ENCODE data around the gene SLC6A8.
"Not testable (repeated sequence)": the region's sequence is repeated elsewhere in the genome, so short reads cannot be mapped to it uniquely, and the experiment has no call there.

SLC6A8 gene

DNA sequence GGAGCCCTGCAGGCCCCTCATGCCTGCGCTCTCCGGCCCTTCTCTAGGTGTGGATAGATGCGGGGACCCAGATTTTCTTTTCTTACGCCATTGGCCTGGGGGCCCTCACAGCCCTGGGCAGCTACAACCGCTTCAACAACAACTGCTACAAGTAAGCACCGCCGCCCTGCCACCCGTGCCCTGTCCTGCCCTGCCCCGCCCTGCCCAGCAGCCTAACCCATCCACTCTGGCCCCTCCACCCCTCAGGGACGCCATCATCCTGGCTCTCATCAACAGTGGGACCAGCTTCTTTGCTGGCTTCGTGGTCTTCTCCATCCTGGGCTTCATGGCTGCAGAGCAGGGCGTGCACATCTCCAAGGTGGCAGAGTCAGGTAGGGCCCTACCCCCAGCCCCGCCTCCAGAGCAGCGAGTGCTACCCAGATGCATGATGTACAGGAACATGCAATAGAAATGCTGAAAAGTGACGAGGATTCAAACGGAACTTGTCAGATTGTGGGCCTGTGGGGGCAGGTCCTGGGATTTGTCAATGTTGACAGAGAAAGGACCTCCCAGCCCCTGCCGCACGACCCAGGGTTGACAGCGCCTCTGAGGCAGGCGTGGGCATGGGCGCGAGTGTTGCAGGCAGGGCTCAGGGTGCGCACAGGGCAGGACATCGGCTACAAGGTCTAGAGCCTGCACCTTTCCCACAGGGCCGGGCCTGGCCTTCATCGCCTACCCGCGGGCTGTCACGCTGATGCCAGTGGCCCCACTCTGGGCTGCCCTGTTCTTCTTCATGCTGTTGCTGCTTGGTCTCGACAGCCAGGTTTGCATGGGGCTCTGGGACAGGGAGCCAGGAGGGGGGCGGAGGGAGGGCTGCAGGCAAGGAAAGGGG, 5.7 kb downstream of the SLC6A8 start:
- no peak for DNase-seq (ENCODE audit: low spot score)

DNA sequence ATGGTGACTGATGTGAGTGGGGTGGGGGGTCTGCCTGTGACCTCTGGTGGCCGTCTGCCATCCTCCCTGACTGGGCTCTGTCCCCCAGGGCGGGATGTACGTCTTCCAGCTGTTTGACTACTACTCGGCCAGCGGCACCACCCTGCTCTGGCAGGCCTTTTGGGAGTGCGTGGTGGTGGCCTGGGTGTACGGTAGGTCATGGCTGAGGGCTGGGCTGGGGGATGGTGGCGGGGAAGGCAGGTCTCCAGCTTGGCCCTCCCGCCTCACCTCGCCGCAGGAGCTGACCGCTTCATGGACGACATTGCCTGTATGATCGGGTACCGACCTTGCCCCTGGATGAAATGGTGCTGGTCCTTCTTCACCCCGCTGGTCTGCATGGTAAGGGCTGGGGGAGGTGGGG, 6.5 kb downstream of the SLC6A8 start:
- DNase-seq (ENCODE audit: low spot score) = not testable (repeated sequence)

DNA sequence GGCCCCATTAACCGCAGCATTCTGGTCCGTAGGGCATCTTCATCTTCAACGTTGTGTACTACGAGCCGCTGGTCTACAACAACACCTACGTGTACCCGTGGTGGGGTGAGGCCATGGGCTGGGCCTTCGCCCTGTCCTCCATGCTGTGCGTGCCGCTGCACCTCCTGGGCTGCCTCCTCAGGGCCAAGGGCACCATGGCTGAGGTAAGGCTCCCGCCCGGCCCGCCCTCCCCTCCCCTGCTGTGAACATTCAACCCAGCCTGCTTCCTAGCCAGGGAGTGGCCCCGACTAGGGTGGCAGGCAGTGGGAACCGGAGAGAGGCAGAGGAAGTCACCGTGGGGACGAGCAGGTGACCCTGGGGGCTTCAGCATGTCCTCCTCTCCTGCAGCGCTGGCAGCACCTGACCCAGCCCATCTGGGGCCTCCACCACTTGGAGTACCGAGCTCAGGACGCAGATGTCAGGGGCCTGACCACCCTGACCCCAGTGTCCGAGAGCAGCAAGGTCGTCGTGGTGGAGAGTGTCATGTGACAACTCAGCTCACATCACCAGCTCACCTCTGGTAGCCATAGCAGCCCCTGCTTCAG, 7.1 kb downstream of the SLC6A8 start:
- no peak for DNase-seq (ENCODE audit: low spot score)

DNA sequence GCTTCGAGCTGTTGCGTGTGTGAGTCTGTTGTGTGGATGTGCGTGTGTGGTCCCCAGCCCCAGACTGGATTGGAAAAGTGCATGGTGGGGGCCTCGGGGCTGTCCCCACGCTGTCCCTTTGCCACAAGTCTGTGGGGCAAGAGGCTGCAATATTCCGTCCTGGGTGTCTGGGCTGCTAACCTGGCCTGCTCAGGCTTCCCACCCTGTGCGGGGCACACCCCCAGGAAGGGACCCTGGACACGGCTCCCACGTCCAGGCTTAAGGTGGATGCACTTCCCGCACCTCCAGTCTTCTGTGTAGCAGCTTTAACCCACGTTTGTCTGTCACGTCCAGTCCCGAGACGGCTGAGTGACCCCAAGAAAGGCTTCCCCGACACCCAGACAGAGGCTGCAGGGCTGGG, 8.4 kb downstream of the SLC6A8 start:
- no peak for DNase-seq (ENCODE audit: low spot score)

DNA sequence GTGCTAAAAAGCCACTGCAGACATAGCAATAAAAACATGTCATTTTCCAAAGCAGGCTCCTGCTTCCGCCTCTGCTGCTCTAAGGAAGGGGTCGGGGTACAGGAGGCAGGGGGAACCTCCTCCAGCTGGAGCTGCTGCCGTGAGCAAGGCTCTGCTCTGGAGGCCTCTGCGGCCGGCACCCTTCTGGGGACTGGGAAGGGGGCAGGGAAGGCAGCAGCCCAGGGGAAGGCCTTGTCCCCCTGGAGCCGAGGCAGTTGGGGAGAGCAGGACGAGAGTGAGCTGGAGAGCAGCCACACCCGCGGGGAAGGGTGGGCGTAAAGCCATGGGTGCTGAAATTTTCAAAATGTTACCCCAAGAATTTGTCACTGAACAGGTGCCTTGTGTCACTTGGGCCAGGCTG, 8.8 kb downstream of the SLC6A8 start:
- DNase-seq (ENCODE audit: low spot score) = not testable (repeated sequence)

DNA sequence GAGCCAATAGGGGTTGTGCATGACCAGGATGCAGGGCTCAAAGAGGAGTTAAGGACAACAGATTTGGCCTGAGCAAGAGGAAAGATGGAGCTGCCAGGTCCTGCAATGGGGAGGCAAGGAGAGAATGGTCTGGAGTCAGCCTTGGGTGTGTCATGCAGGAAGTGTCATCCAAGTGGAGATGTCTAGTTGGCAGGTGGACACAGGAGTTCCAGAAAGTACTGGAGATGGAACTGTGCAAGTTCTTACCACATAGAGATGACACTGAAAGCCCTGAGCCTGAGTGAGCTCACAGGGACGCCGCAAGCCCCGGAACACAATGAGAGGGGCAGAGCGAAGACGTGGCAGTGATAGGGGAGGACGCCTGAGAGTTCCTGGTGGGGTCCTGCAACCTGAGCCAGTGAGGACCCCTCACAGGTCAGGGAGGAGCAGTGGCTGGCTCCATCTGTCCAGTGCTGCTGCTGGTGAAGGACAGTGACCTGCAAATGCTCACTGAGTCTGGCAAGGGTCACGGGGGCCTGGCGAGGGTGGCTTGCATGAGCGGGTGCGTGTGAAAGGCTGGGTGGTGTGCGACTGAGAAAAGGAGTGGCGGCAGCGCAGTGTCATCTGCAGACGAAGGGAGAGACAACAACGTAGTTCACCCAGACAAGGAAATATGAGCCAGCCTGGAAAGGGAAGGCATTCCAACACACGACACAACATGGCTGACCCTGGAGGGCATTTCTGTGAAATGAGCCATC, 9.4 kb downstream of the SLC6A8 start:
- not testable (repeated sequence) for DNase-seq (ENCODE audit: low spot score)

DNA sequence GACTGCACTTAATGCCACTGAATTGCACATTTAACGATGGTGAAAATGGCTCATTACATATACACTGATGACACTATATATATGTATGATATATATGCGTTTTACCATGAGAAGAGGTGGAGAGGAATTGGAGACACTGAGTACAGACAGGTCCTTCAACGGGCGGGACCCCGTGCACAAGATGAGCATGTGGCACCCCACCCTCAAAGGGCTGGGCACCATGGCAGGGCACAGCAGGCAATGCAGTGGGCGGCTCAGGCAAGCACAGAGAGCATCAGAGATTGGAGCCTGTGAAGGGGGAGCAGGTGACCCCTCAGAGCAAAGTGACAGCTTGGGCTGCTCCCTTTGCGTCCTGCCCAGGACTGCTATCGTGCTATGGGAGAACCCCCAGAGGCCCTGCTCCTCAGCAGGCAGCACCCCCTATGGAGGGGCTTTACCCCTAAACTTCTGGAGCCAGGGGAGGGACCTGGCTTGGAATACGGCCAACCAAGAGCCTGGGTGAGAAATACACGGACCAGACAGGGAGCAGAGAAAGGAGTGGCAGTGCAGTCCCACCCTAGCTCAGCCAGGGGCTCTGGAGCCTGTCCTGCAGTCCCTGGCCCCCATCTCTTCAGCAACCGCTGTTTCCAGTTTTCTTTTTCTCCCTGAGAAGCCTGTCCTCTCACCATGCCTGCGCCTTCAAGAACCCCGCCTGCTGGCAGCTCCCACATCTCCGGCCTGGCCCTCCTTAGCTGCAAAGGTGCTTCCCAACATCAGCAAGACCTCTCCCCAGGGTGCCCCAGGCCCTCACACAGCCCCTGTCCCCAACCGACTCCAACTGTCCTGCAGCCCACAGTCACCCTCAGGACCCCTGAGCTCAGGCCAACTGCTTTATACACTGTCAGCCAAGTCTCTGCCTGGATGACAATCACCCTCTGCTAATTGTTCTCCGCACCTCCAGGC, 10.5 kb downstream of the SLC6A8 start:
- no peak for DNase-seq (ENCODE audit: low spot score)

DNA sequence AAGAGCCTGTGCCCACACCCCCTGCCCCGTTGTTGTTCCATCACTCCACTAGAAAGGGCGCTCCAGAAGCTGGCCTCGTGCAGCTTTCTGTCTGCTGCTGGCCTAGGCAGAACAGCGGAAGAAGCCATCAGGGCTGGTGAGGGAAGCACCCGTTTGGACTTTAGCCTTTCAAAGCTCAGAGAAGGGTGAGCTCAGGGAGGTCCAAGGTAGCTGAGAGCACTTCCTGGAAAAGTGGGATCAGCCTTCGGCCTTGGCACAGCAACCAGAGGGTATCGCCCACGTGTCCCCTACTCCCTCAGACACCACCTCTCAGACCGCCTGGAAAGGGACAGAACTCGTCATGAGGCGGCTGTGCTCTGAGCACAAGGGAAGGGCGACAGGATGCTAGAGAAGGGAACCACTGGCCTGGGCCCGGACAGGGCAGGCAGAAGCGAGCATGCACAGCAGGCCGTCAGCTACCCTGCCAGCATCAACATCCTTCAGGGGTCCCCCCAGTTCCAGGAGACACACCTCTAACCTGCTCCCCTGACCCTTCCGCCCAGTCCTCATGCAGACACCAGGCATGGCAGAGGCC, 11.6 kb downstream of the SLC6A8 start:
- DNase-seq (ENCODE audit: low spot score) = not testable (repeated sequence)

DNA sequence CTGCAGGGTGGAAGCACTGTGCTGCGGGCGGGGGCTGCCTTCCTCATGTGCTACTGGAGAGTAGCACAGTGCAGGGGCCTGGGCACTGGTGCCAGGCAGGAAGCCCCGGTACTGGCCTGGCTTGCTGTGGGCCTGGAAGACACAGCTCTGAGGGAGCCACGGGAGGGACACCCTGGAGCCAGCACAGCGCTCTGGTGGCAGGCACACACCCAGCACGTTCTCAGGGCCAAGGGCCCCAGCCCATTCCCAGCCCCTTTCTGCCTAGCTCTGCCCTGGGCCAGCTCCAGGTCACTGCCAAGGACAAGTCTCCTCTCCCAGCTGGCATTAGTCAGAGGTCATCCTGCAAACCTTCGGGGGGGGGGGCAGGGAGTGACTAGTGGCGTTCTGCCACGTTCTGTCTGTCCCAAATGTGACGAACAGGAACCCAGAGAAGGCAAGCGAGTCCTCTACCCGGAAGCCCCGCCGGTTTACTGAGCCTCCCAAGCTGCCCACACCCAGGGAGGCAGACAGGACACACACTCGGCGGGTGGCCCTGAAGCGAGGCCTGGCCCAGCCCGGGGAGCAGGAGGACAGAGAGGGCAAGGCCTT, 12.2 kb downstream of the SLC6A8 start:
- not testable (repeated sequence) for DNase-seq (ENCODE audit: low spot score)

DNA sequence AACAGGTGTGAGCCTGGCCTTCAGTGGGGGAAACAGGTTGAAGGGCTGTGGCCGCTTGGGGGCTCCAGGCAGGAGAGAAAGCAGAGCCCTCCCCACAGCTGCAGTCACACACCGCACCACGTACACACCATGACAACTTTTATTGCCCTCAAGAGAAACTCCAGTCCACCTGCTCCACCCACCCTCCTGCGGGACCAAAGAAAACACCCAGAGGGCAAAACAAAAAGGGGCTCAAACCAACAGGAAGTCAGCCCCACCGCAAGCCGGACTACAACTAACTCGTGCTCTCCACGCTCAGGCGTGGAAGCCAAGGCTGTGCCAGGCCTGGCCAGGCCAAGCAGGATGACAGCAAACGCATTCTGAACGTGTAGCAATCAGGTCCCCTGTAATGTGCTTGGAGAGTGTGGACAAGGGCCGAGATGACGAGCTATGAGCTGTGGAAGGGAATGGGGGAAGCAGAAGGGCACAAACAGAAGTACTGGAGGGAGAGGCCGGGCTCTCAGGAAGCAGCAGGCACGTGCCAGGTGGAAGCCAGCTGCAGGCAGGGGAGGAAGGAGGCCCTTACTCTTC, 12.7 kb downstream of the SLC6A8 start:
- no peak for DNase-seq (ENCODE audit: low spot score)

DNA sequence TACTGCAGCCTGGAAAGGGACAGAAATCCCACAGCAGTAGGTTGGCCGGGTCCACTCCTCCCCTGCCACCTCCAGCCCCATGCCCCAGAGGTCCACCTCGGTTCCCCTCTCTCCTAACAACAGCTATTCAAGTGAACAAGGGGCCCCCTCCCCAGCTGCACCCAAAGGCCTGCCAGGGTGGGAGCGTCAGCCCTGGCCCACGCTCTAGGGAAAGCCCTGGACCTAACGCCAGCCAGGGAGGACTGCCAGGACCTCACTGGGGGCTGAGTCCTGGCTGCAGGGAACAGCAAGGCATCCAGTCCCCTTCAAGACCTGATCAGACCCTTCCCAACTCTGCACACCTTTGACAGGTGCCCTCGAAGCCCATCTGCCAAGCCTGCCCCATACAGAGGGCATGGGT, 13.2 kb downstream of the SLC6A8 start:
- no peak for DNase-seq (ENCODE audit: low spot score)

DNA sequence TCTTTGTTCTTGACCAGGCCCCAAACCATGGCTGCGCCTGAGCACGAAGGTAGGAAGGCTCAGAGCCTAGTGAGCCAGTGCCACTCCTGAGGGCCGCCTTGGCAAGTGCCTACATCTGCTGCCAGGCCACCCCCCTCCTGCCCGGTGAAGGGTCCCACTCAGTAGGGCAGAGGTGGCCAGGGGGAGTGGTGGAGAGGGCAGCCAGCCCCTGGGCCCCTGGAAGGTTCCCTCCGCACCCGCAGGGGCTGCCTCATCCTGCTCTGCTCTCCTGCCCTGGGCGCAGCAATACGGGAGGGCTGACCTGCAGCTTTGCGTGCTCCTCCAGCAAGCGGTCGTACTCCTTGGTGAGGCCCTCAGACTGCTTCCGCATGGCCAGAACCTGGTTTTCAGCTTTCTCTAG, 14.0 kb downstream of the SLC6A8 start:
- no peak for DNase-seq (ENCODE audit: low spot score)

DNA sequence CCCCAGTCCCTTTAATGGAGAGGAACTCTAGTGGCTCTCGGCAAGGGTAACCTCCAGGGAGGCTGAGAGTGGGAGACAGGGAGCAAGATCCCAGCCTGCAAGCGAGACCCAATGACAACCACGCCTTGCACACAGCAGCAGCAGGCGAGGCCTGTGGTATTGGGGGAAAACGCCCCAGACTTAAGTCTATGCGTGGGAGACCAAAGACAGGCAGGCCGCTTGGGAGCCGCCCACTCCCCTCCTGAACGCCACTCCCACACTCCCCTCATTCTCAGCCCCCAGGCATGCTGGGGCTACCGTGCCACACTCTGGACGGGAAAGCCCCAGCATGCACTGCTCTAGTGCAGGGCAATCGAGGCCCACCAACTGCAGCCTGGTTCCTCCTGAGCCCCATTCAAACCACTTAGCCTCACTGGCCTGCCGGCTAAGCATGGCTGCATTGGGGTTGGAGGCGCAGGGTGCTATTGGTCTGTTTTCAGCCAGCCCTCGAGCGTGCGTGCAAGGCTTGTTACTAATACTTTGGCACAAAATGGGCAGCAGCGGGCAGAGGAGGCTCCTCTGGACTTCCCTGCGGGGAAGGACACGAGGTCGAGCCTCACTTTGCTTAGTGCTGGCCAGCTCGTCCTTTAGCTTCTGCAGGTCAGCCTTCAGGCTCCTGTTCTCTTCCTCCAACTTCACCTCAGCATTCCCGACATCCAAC, 14.8 kb downstream of the SLC6A8 start:
- DNase-seq (ENCODE audit: low spot score) = no peak

DNA sequence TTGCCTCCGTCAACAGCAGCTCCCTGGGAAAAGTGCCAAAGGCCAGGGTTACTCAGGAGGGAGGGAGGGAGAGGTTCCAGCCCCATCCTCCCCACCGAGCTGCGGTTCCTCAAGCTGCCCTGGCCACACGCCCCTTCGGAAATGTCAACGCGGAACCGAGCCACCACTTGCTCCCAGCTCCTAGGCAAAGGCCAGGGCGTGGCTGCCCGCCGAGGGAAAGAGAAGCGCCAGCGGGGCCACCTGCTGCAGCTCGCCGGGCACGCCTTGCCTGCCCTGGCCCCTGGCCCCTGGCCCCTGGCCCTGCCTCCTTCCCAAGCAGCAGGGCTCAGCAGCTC, 15.3 kb downstream of the SLC6A8 start:
- no peak for DNase-seq (ENCODE audit: low spot score)

DNA sequence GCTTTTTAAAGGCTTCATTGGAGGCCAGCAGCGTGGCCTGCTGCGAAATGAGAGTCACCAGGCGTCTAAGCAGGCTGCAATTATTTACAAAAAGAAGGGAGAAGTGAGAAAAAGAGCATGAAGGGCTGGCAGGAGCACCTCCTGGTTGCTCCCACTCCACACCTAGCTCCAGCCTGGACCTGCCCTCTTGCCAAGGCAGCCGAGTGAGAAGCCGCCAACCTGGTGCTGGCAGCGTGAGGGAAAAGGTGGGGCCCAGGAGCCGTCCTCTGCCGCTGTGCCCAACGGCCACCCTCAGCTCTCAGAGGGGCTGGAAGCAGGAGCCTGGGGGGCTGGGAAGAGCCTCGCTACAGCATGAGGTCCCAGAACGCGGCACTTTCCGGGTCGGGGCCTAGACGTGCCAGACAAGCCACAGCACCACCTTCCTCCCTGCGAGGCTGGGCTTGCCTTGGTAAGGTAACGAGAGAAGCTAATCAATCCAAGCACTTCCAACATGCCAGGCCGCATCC, 16.3 kb downstream of the SLC6A8 start:
- no peak for DNase-seq (ENCODE audit: low spot score)

DNA sequence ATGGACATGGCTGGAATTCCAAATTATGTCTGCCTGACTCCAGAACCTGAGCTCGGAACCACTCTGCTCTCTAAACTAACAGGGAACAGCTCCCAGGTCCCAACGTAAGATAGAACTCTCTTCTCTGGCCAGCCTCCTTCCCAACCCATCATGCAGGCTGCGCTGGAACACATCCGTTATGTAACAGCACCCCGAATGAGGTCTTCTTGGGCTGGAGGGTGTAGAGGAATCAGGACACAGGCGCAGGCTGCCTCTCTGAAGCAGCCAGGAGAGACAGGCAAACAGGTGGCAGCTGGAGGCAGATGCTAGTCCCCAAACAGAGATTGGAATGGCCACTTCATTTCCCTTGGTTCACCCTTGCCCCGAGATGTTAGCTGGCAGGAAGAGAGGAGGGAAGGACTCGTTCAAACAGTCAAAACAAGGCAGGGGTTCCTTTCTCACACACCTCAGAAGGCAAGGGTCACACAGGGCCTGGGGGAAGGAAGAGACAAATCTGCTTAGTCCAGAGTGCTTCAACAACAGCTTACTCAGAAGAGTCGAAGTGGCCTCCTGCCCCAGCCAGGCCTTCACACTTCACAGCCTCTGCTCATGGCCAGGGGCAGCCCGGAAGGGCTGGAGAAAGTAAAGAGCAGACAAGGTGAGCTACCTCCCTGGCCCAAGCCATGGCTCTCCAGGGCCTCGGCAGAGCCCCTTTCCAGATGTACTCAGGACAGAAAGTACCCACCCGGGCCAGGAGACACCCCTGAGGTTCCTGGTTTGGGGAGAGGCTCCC, 17.1 kb downstream of the SLC6A8 start:
- DNase-seq (ENCODE audit: low spot score) = not testable (repeated sequence)

DNA sequence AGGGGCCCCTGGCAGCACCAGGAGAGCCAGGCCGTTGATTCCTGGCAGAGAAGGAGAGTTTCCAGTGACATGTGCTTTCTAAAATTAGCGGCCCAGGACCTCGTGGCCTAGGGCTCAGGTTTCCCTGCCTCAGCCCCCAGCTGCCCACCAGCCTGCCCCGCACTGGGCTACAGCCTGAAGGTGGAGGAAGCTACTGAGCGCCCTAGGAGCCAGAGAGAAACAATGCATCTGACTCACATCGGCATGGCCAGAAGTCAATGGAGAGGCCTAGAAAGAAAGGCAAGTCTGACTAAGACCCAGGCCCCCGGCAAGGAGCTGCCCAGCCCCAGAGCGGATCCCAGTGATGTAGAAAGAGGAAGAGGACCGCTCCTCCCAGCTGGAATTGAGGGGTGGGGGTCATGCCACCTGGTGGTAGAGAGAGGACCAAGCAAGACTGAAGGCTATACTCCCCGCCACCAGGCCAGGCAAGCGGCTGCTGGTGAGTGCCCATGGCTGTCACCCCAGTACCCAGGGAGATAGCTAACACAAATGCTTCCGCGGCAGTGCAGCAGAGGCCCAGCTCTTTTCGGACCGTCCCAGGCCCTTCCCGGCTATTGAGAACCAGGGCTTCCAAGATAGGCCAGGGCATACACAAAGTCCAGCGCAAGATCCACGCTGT, 17.8 kb downstream of the SLC6A8 start:
- DNase-seq (ENCODE audit: low spot score) = not testable (repeated sequence)

DNA sequence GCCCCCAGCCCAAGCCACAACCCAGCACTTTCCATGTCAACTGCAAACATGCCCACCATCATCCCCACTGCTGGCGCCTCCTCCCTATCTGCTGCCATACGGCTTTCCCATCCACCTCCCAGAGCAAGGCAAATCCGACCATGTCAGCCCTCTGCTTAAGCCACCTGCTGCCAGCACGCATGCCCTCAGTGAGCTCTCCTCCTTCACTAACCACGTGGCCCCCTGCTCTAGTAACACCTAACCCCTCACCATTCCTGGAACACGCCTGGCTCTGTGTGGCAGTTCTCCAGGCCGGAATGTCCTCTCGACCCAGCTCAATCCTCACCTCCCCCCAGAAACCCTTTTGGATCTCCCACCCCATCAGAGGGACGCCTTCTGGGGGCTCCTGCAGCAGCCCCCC, 19.1 kb downstream of the SLC6A8 start:
- DNase-seq (ENCODE audit: low spot score) = no peak

DNA sequence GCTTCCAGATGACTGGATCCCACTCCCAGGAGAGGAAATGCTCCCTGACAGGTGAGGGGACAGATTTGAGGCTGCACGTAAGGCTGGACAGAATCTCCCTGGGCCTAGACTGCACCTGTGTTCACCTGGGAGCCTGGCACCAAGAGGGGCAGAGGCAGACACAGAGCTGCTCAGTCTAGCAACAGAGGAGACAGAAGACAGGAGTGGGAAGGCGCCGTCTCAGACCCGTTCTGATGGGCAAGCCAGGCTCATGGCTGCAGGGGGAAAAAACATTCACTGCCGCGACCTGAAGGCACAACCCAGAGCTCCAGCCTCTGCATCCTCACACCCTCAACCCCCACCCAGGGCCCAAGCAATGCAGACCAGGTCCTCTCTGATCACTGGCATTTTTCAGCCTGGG, 19.7 kb downstream of the SLC6A8 start:
- no peak for DNase-seq (ENCODE audit: low spot score)

Measured in HuH-7 (cell line).